Vagina (tissue), 2 donors: ENCODE results near the gene LY86.

Experiments used
- POLR2AphosphoS5 ChIP-seq, 2 donors: sonication (generic); formaldehyde crosslinking; IDR thresholded peaks; one replicate each; pipeline ENCODE4 v1.9.0; 2017; ENCODE audit warnings: antibody characterized with exemption in 2 of 2, mild to moderate bottlenecking in 2 of 2, low read depth in 1 of 2; ENCODE audit not compliant: insufficient read depth in 1 of 2
- TF ChIP-seq, protein P1 (sequence below), 3 experiments: fragments of 450-650 bp in 2 of 3; fragments of 200-600 bp in 1 of 3; sonication (generic) in 1 of 3; IDR thresholded peaks; one replicate each; pipeline ENCODE4 v1.5.1; 2017 to 2019; ENCODE audit warnings: antibody characterized with exemption in 3 of 3, mild to moderate bottlenecking in 2 of 3, moderate library complexity in 2 of 3

GRCh38 chr6:6557504-6557839 is 31.0 kb upstream of the LY86 start:
- TF ChIP-seq, protein P1, sequence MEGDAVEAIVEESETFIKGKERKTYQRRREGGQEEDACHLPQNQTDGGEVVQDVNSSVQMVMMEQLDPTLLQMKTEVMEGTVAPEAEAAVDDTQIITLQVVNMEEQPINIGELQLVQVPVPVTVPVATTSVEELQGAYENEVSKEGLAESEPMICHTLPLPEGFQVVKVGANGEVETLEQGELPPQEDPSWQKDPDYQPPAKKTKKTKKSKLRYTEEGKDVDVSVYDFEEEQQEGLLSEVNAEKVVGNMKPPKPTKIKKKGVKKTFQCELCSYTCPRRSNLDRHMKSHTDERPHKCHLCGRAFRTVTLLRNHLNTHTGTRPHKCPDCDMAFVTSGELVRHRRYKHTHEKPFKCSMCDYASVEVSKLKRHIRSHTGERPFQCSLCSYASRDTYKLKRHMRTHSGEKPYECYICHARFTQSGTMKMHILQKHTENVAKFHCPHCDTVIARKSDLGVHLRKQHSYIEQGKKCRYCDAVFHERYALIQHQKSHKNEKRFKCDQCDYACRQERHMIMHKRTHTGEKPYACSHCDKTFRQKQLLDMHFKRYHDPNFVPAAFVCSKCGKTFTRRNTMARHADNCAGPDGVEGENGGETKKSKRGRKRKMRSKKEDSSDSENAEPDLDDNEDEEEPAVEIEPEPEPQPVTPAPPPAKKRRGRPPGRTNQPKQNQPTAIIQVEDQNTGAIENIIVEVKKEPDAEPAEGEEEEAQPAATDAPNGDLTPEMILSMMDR (IDR thresholded peaks at IDR 0.05) = no peak
- TF ChIP-seq POLR2AphosphoS5 (IDR thresholded peaks at IDR 0.05; ENCODE audit: insufficient read depth in 1 of 2, low read depth in 1 of 2) = no peak
